HepG2 (cell line): ENCODE results near the gene SERTAD2. TPM values are rescaled to one million over a fixed set of nuclear protein-coding genes. Genes with fewer than 3 reads are reported as not detected.

Experiments used
- E2F2 ChIP-seq: sonication (generic); formaldehyde crosslinking; IDR thresholded peaks from 2 replicates; pipeline ENCODE4 v1.4.0; 2020; ENCODE audit warnings: missing genetic modification reagents, borderline replicate concordance
- ELF1 ChIP-seq: sonication (generic); formaldehyde crosslinking; IDR thresholded peaks from 2 replicates; pipeline ENCODE4 v1.4.0; 2020; ENCODE audit warnings: missing genetic modification reagents
- FLYWCH1 ChIP-seq: sonication (generic); formaldehyde crosslinking; IDR thresholded peaks from 2 replicates; pipeline ENCODE4 v1.8.1; 2023; ENCODE audit warnings: mild to moderate bottlenecking, missing genetic modification reagents
- GPBP1L1 ChIP-seq: sonication (generic); formaldehyde crosslinking; IDR thresholded peaks from 2 replicates; pipeline ENCODE4 v1.5.0; 2020; ENCODE audit warnings: mild to moderate bottlenecking, missing genetic modification reagents
- HDAC2 ChIP-seq: sonication (generic); formaldehyde crosslinking; IDR thresholded peaks from 2 replicates; pipeline ENCODE4 v1.4.0; 2020; ENCODE audit warnings: missing genetic modification reagents
- HDAC6 ChIP-seq: fragments of 200-600 bp; sonication (generic); IDR thresholded peaks from 2 replicates; pipeline ENCODE4 v1.7.0; 2017; ENCODE audit warnings: mild to moderate bottlenecking, antibody characterized with exemption, low read length, low read depth
- RXRB ChIP-seq: IDR thresholded peaks from 2 replicates; pipeline ENCODE4 v1.6.1; 2016; ENCODE audit warnings: borderline replicate concordance, missing genetic modification reagents, missing compliant biosample characterization
- SRSF1 ChIP-seq: fragments of 200-400 bp; formaldehyde crosslinking; optimal IDR thresholded peaks from 2 replicates; pipeline ENCODE3; 2017; ENCODE audit warnings: mild to moderate bottlenecking, low read depth, low read length, moderate library complexity
- TFAP4 ChIP-seq: sonication (generic); IDR thresholded peaks from 2 replicates; pipeline ENCODE4 v1.6.1; 2016; ENCODE audit warnings: low read depth, borderline replicate concordance
- THAP7 ChIP-seq: sonication (generic); formaldehyde crosslinking; IDR thresholded peaks from 2 replicates; pipeline ENCODE4 v1.8.1; 2023; ENCODE audit warnings: mild to moderate bottlenecking, missing genetic modification reagents
- TP53 ChIP-seq: sonication (generic); formaldehyde crosslinking; conservative IDR thresholded peaks from 2 replicates; pipeline ENCODE4 v1.4.0; 2020; ENCODE audit warnings: missing genetic modification reagents
- WIZ ChIP-seq: sonication (generic); formaldehyde crosslinking; IDR thresholded peaks from 2 replicates; pipeline ENCODE4 v1.5.1; 2020; ENCODE audit warnings: mild to moderate bottlenecking, missing genetic modification reagents
- ZBTB21 ChIP-seq: sonication (generic); formaldehyde crosslinking; IDR thresholded peaks from 2 replicates; pipeline ENCODE4 v1.4.0; 2020; ENCODE audit warnings: missing genetic modification reagents
- ZNF282 ChIP-seq: fragments of 450-650 bp; IDR thresholded peaks from 2 replicates; pipeline ENCODE4 v1.6.1; 2018; ENCODE audit not compliant: partially characterized antibody
- ZNF335 ChIP-seq: sonication (generic); formaldehyde crosslinking; IDR thresholded peaks from 2 replicates; pipeline ENCODE4 v1.4.0; 2020; ENCODE audit warnings: missing genetic modification reagents
- ZNF513 ChIP-seq: sonication (generic); formaldehyde crosslinking; conservative IDR thresholded peaks from 2 replicates; pipeline ENCODE4 v1.5.0; 2020; ENCODE audit warnings: missing genetic modification reagents
- ZNF784 ChIP-seq: sonication (generic); formaldehyde crosslinking; IDR thresholded peaks from 2 replicates; pipeline ENCODE4 v1.5.1; 2020; ENCODE audit warnings: missing genetic modification reagents, mild to moderate bottlenecking, borderline replicate concordance
- polyA plus RNA-seq, 8 experiments: library from polyadenylated mRNA; depleted of rRNA in 3 of 8; stranded (reverse) in 7 of 8; unstranded in 1 of 8; fragments of >200 nt; fragmentation: Illumina TruSeq in 4 of 8; extraction: Trizol in 4 of 8; gene quantifications; 2 replicates each; pipeline versions ENCODE4 v1.2.1 to v1.2.3, GENCODE V29; 2011 to 2016; ENCODE audit warnings: low read depth in 4 of 8, missing spikeins in 1 of 8, mixed read lengths in 1 of 8; ENCODE audit not compliant: insufficient read depth in 1 of 8
- total RNA-seq, 5 experiments: library from RNA; depleted of rRNA; stranded (reverse); fragments of >200 nt; fragmentation: Illumina TruSeq; extraction: Trizol; gene quantifications; 2 replicates each; pipeline ENCODE4 v1.2.3, GENCODE V29; 2016; ENCODE audit warnings: low read depth in 1 of 5
- TF ChIP-seq, protein P1 (sequence below): sonication (generic); formaldehyde crosslinking; IDR thresholded peaks from 2 replicates; pipeline ENCODE4 v1.4.0; 2020; ENCODE audit warnings: missing genetic modification reagents

Gene SERTAD2
- total and polyA plus RNA-seq, 2 of the 13 experiments (the other 11 are each of a cell fraction or from before 2014, with no cell fraction given): 6.7 to 22.6 TPM

- TF ChIP-seq, protein P1, sequence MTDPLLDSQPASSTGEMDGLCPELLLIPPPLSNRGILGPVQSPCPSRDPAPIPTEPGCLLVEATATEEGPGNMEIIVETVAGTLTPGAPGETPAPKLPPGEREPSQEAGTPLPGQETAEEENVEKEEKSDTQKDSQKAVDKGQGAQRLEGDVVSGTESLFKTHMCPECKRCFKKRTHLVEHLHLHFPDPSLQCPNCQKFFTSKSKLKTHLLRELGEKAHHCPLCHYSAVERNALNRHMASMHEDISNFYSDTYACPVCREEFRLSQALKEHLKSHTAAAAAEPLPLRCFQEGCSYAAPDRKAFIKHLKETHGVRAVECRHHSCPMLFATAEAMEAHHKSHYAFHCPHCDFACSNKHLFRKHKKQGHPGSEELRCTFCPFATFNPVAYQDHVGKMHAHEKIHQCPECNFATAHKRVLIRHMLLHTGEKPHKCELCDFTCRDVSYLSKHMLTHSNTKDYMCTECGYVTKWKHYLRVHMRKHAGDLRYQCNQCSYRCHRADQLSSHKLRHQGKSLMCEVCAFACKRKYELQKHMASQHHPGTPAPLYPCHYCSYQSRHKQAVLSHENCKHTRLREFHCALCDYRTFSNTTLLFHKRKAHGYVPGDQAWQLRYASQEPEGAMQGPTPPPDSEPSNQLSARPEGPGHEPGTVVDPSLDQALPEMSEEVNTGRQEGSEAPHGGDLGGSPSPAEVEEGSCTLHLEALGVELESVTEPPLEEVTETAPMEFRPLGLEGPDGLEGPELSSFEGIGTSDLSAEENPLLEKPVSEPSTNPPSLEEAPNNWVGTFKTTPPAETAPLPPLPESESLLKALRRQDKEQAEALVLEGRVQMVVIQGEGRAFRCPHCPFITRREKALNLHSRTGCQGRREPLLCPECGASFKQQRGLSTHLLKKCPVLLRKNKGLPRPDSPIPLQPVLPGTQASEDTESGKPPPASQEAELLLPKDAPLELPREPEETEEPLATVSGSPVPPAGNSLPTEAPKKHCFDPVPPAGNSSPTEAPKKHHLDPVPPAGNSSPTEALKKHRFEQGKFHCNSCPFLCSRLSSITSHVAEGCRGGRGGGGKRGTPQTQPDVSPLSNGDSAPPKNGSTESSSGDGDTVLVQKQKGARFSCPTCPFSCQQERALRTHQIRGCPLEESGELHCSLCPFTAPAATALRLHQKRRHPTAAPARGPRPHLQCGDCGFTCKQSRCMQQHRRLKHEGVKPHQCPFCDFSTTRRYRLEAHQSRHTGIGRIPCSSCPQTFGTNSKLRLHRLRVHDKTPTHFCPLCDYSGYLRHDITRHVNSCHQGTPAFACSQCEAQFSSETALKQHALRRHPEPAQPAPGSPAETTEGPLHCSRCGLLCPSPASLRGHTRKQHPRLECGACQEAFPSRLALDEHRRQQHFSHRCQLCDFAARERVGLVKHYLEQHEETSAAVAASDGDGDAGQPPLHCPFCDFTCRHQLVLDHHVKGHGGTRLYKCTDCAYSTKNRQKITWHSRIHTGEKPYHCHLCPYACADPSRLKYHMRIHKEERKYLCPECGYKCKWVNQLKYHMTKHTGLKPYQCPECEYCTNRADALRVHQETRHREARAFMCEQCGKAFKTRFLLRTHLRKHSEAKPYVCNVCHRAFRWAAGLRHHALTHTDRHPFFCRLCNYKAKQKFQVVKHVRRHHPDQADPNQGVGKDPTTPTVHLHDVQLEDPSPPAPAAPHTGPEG (CRISPR knock-in tag): no peak
- TF ChIP-seq THAP7 (no peak), ZBTB21 (CRISPR knock-in tag) (peak; percentile 79), GPBP1L1 (no peak), TP53 (CRISPR knock-in tag) (no peak), HDAC2 (peak; percentile 85), RXRB (peak; percentile 92), ELF1 (CRISPR knock-in tag) (peak; percentile 67; the same call in 1 of the 2 replicates), ZNF335 (CRISPR knock-in tag) (0 out of 2 replicates have a peak, but pooled peaks have one; percentile 75), HDAC6 (no peak), WIZ (no peak), SRSF1 (no peak), TFAP4 (no peak; the same call in 1 of the 2 replicates), FLYWCH1 (no peak), ZNF784 (CRISPR knock-in tag) (no peak), ZNF513 (CRISPR knock-in tag) (no peak), E2F2 (CRISPR knock-in tag) (no peak), ZNF282 (no peak)
These were observed 15.6 kb upstream of the SERTAD2 start (continued) for GRCh38 chr2:64669288-64669687.
